HG03520 (cell line): ENCODE results near the gene PTPRD.

Source experiments
- ATAC-seq: cut with Tn5 transposase; IDR thresholded peaks from one replicate; pipeline ENCODE4 v1.9.1; 2021; ENCODE audit warnings: mild to moderate bottlenecking, moderate library complexity; ENCODE audit not compliant: unreplicated experiment

The PTPRD gene

DNA sequence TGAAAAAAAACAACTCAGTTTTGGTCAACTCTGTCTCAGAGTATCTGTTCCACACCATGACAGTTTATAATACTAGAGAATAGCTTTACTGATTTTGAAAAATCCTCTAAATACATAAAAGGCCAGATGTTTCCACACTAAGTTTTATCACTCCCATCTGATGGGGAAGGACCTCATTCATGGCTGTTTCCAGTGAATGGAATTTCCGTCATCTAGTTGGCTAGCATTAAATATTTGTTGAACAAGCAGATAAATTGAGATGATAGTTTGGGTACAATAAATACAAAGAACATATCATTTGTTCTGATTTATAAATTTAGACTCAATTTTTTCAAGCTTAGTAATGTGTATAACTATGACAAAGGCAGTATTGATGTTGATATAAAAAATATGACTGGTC is 408.5 kb downstream of the PTPRD start:
- no peak for ATAC-seq

- no peak for ATAC-seq
Observed at GRCh38 chr9:10173561-10173960, 439.2 kb downstream of the PTPRD start.

- no peak for ATAC-seq
Observed at GRCh38 chr9:10172476-10172875, 440.3 kb downstream of the PTPRD start.

- ATAC-seq, result no peak
Observed at GRCh38 chr9:10168241-10168640, 444.6 kb downstream of the PTPRD start.

GRCh38 chr9:10148796-10149195 is 464.0 kb downstream of the PTPRD start:
- ATAC-seq, result no peak

GRCh38 chr9:10146517-10147331 is 466.1 kb downstream of the PTPRD start:
- ATAC-seq, result no peak

DNA sequence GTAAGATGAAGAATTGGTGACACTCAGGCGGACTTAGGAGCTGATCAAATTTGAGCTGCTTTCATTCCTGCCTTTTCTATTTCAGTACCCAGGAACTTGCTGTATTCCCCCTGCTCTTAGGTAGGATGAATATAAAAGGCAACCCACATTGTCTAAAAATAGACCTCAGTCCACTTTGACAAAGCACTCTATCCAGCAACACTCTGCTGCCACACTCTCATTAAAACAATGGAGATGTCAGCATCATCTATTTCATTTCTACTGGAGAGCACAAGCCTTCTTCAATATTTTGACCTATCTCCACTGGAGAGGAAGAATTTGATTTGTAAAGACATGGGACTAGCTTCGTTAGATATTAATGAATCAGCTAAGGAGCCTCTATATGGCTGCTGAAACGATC is 468.4 kb downstream of the PTPRD start:
- ATAC-seq, result no peak

DNA sequence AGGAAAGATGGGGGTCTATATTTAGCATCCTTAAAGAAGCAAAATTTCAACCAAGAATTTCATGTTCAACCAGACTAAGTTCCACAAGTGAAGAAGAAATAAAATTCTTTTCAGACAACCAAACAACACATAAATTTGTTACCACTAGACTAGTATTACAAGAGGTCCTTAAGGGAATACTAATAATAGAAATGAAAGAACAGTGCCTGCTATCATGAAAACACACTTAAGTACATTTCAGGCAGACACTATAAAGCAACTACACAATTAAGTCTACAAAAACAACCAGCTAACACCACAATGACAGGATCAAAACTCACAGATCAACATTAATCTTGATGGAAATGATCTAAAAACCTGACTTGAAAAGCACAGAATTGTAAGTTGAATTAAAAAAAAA is 477.2 kb downstream of the PTPRD start:
- ATAC-seq, result no peak

- no peak for ATAC-seq
Observed at GRCh38 chr9:10134266-10134665, 478.5 kb downstream of the PTPRD start.

- ATAC-seq, result no peak
Observed at GRCh38 chr9:10130061-10130675, 482.6 kb downstream of the PTPRD start.

- ATAC-seq, result no peak
Observed at GRCh38 chr9:10127867-10128266, 484.9 kb downstream of the PTPRD start.

- ATAC-seq, result no peak
Observed at GRCh38 chr9:10112798-10113197, 500.0 kb downstream of the PTPRD start.

DNA sequence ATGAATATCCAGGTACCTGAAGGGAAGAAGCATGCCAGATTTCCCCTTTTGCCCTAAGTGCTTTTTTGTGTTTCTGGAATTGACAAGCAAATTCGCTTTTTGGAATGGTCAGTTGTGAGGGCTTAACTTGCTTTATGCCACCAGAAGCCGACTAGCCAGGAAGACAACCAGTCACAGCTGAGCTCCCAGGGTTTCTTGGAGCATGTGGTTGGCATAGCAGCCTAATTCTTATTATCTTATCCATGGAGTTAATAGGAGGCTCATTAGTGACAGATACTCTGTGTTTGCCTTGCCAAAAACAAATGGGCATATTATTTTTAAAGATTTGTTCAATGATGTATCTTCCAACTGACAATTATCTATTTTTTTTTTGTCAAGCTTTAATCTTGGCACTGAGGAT is 500.7 kb downstream of the PTPRD start:
- ATAC-seq, result no peak

GRCh38 chr9:10108815-10109214 is 504.0 kb downstream of the PTPRD start:
- no peak for ATAC-seq

DNA sequence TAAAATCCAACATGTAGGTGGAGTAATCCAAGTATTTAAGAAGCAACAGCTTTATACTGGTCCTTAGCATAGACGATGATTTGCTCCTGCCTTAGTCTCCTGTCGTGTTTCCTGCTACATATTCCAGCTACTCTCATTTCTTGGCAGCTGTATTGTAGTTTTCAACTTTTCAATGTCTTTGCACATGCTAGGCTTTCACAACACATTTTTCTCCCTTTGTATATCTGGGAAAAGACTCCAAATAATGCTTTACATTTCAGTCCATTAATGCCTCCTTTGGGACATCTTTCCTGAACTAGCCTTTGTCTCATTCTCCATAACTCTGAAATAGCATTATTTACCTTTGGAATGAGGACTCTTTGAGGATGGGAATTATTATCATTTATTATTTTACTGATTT is 508.0 kb downstream of the PTPRD start:
- ATAC-seq, result no peak

DNA sequence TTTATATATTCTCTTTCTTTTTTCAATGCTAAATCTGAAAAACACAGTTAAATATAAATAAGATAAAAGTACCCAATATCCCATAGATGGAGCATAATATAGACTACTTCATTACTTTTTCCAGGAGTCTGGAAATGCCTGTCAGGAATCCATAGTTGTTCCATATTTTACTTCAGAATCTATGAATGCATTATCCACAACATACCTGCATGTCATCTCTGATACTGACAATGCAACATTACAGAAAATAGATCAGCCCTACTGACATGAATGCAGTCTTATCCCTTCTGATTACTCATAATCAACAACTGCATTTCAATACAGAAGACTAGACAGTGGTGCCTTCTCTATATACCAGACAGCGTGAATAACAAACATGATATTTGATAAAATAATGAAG is 517.6 kb downstream of the PTPRD start:
- no peak for ATAC-seq

GRCh38 chr9:10094563-10094962 is 518.2 kb downstream of the PTPRD start:
- no peak for ATAC-seq

DNA sequence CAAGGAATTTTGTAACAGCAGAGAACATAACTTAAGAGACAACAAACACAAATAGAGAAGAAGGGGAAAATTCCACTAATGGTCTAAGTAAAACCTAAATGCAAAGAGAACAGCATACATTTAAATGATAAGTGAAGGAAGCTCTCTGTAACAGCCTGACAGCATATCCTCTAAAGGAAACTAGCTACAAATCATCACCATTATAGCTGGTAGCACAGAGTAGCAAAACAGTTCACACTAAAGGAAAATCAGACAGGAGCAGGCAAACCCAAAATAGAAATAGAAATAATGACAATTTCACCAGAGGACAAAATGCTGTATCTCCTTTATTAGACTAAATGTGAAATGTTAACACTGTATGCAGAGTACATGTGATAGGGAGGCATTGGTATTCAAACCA is 532.8 kb downstream of the PTPRD start:
- ATAC-seq, result no peak

DNA sequence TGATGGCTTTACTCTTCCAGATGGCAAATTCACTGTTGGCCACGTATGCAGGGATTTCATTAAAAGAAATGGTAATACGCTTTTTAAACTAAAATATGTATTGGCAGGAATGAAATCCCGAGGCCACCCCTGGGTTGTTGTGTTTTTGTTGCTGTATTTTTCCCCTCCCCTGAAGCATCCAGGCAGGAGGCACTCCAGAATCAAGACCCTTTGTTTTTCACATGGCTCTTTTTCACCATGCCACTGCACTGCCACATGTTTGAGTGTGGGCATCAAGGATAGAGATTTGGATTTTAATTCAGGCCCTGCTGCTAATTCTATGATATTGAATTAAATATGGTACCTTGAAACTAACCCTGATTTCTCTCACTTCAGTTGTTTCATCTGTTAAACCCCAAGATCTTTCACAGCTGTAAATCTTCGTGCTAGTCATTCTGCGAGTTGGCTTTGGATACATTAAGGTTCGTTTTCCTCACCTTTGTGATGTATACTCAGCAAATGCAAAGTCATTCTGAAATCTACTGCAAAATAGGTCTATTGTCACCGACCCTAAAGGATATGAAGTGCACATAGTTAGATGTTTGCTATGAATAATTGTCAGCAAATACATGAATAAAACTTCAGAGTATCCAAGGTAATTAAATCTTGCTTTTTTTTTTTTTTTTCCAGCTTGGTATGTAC is 533.4 kb downstream of the PTPRD start:
- ATAC-seq, result no peak

DNA sequence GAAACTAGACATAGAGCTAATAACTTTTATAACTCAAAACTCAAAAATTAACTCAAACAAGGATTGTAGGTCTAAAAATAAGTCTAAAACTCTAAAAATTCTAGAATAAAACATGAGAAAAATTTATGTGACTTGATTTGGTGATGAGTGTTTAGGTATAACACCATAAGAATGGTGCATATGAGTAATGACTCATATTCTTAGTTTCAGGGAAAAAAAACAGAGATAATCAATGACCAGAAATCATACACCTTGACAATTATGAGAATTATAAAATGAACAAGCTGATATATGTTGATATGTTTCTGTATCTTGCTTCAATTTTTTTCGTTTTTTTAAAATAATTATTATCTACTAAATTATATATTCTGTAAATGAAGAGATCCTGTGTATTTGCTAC is 541.2 kb downstream of the PTPRD start:
- no peak for ATAC-seq

DNA sequence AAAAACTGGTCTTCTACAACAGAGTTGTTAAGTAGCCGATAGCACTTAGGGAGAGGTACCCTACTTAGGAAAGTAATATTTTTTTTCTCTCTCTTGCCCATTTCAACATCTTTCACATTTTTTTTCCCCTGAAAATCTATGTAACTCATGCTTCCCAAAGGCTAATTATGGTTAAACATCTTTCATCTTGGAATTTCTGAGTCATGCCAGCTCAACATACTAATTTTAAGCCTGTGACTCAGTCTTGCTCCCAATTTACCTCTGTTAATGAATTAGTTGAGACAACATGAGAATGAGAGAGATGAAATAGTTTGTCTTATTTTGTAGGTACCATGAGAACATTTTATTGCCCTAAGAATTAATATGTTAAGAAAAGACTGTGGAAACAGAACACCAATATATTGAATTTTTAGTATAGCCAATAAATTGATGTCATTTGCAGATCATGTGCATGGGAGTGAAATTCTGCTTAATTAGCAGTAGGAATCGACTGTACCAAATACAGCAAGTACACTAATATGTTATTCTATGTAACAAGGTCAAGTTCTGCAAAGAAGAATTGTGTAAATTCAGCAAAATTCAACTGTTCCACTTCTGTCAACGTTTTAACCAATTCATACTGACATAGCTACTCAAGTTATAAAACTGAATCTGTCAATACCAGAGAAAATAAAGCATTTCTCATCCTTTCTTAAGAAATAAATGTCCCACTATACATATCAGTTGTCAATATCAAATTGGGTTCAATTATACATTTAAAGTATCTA is 550.0 kb downstream of the PTPRD start:
- no peak for ATAC-seq
